GM06990 (cell line): Measurements from ENCODE around the gene IKZF2.

Source experiments
- DNase-seq: peaks from one replicate; pipeline ENCODE4 v3.0.0-alpha.2; 2011; ENCODE audit not compliant: insufficient read length; ENCODE audit errors: extremely low read depth
- H3K27me3 ChIP-seq: replicated peaks from 2 replicates; pipeline ENCODE4 v1.6.0; 2011; ENCODE audit warnings: low read length; ENCODE audit not compliant: control insufficient read depth, insufficient read depth
- H3K36me3 ChIP-seq: 2 replicates; pipeline ENCODE4 v1.5.1; 2011; ENCODE audit warnings: low read length; ENCODE audit not compliant: control insufficient read depth, insufficient read depth
- H3K4me3 ChIP-seq: replicated peaks from 2 replicates; pipeline ENCODE4 v1.5.1; 2011; ENCODE audit warnings: low read depth, mild to moderate bottlenecking, control low read depth, low read length
- TF ChIP-seq, protein P1 (sequence below): IDR thresholded peaks from 2 replicates; pipeline ENCODE4 v1.5.1; 2011; ENCODE audit warnings: low read length, control low read depth, mild to moderate bottlenecking, inconsistent platforms; ENCODE audit not compliant: insufficient read depth, poor library complexity, severe bottlenecking

Gene IKZF2

GRCh38 chr2:213101109-213101508, 50.3 kb downstream of the IKZF2 start:
- H3K27me3 ChIP-seq = no peaks in the 10 kb centered on the region
- no peak overlapping the region for H3K4me3 ChIP-seq
- peaks cover 3% of the 10 kb centered on the region for H3K36me3 ChIP-seq
- TF ChIP-seq, protein P1, sequence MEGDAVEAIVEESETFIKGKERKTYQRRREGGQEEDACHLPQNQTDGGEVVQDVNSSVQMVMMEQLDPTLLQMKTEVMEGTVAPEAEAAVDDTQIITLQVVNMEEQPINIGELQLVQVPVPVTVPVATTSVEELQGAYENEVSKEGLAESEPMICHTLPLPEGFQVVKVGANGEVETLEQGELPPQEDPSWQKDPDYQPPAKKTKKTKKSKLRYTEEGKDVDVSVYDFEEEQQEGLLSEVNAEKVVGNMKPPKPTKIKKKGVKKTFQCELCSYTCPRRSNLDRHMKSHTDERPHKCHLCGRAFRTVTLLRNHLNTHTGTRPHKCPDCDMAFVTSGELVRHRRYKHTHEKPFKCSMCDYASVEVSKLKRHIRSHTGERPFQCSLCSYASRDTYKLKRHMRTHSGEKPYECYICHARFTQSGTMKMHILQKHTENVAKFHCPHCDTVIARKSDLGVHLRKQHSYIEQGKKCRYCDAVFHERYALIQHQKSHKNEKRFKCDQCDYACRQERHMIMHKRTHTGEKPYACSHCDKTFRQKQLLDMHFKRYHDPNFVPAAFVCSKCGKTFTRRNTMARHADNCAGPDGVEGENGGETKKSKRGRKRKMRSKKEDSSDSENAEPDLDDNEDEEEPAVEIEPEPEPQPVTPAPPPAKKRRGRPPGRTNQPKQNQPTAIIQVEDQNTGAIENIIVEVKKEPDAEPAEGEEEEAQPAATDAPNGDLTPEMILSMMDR = no peak
- no peak for DNase-seq

DNA sequence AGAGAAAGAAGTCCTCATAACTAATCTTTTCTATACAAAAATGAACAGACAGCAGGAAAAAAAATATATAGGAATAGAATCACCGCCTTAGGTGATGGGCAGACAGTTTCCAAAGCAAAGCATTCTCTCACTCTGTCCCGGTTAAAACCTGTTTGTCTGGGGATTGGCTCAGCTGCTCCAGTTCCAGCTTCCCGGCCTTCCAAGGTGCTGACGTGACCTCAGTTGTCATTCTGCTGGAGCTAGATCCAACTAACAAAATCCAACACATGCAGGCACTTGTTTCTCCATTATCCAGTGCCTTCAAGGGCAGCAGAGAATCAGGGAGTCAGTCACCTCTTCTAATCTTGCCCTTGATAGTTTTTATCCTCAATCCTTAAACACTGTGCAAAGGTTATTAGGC, 52.8 kb downstream of the IKZF2 start:
- H3K4me3 ChIP-seq = no peak overlapping the region
- peaks cover 3% of the 10 kb centered on the region for H3K36me3 ChIP-seq
- no peaks in the 10 kb centered on the region for H3K27me3 ChIP-seq
- TF ChIP-seq, protein P1 = no peak
- no peak for DNase-seq

- H3K4me3 ChIP-seq = no peak overlapping the region
- H3K36me3 ChIP-seq = peaks cover 2% of the 10 kb centered on the region
- no peaks in the 10 kb centered on the region for H3K27me3 ChIP-seq
- DNase-seq = no peak
- TF ChIP-seq, protein P1 = no peak
These were observed 59.6 kb downstream of the IKZF2 start for GRCh38 chr2:213091765-213092164.

- Histone ChIP-seq H3K36me3 (peaks cover 4% of the 10 kb centered on the region), H3K27me3 (no peaks in the 10 kb centered on the region), H3K4me3 (no peak overlapping the region)
- DNase-seq = no peak
- TF ChIP-seq, protein P1 = no peak
These were observed 60.6 kb downstream of the IKZF2 start for GRCh38 chr2:213090772-213091171.

GRCh38 chr2:213089438-213089837, 62.0 kb downstream of the IKZF2 start:
- H3K4me3 ChIP-seq = no peak overlapping the region
- no peaks in the 10 kb centered on the region for H3K27me3 ChIP-seq
- no peak for DNase-seq
- H3K36me3 ChIP-seq = peaks cover 4% of the 10 kb centered on the region
- TF ChIP-seq, protein P1 = no peak

GRCh38 chr2:213087040-213087439, 64.4 kb downstream of the IKZF2 start:
- peaks cover 4% of the 10 kb centered on the region for H3K36me3 ChIP-seq
- TF ChIP-seq, protein P1 = no peak
- H3K27me3 ChIP-seq = no peaks in the 10 kb centered on the region
- H3K4me3 ChIP-seq = no peak overlapping the region
- DNase-seq = no peak
